ENCODE data around the gene DKK1. TPM values are rescaled to one million over a fixed set of nuclear protein-coding genes. Genes with fewer than 3 reads are reported as not detected.

The DKK1 gene
- total RNA-seq, 4 donors from 2014 or later = 3.5 to 13.3 (median 6.0) TPM

DNA sequence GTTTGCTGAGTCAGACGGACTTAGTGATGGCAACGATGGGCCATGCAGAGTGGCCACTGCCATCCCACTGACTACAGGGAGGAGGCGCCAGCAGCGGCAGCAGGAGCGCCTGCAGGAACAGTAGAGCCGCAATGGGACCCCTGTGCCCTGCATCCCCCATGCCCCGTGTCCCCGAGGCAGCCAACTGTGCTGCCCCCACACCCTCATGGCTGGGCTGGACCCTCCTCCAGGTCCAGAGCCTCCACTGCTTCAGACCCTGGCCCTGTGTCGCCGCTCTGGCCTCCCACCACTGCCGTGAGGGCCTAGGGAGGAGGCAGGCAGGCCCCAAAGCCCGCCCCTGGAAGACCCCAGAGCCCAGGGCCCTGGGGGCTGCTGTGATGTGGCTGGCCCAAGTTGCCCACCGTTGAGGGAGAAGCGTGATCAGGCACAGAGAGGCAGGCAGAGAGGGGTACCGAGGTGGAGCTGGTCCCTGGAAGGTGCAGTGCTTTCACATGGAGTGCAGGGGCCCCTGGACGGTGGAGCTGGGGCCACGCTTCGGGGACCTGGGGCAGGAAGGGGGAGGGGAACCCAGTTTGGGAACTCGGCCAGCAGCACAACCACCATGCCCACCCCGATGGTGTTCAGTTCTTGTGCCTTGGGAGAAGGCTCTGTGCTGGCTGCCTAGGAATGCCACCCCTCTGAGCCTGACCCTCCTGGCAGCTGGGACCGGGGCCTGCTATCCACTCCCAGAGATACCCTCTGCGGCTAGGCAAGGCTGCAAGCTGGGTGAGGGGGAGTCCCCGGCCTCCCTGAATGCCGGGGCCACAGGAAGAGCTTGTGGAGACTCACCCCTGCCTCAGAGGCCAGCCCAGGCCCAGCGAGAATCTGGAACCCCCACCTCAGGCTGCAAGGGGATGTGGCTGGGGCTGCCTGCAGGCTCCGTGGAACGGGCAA, 32.6 kb downstream of the DKK1 start:
- DNase-seq (ENCODE audit: low spot score) (no peak), ATAC-seq (ENCODE audit: low FRiP score) (no peak)
- TF ChIP-seq, protein P1, sequence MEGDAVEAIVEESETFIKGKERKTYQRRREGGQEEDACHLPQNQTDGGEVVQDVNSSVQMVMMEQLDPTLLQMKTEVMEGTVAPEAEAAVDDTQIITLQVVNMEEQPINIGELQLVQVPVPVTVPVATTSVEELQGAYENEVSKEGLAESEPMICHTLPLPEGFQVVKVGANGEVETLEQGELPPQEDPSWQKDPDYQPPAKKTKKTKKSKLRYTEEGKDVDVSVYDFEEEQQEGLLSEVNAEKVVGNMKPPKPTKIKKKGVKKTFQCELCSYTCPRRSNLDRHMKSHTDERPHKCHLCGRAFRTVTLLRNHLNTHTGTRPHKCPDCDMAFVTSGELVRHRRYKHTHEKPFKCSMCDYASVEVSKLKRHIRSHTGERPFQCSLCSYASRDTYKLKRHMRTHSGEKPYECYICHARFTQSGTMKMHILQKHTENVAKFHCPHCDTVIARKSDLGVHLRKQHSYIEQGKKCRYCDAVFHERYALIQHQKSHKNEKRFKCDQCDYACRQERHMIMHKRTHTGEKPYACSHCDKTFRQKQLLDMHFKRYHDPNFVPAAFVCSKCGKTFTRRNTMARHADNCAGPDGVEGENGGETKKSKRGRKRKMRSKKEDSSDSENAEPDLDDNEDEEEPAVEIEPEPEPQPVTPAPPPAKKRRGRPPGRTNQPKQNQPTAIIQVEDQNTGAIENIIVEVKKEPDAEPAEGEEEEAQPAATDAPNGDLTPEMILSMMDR (IDR thresholded peaks at IDR 0.05) = no peak

DNA sequence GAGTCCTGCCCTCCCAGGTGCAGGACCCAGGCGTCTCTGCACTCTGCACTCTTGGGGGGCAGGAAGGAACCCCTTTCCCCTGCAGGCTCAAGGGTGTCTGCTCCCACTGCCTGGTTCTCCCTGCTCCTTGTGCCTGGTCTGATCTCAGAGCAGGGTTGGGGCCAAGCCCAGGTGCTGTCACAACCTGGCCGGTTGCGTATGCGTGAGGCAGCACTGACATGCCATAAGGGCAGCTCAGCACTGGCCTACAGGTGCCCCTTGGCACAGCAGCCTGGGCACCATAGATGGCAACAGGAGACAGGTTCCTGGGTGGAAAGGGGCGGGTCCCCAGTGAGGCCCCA, 33.2 kb downstream of the DKK1 start:
- ATAC-seq (ENCODE audit: low FRiP score) (no peak), DNase-seq (ENCODE audit: low spot score) (no peak)
- TF ChIP-seq, protein P1 (IDR thresholded peaks at IDR 0.05) = no peak

DNA sequence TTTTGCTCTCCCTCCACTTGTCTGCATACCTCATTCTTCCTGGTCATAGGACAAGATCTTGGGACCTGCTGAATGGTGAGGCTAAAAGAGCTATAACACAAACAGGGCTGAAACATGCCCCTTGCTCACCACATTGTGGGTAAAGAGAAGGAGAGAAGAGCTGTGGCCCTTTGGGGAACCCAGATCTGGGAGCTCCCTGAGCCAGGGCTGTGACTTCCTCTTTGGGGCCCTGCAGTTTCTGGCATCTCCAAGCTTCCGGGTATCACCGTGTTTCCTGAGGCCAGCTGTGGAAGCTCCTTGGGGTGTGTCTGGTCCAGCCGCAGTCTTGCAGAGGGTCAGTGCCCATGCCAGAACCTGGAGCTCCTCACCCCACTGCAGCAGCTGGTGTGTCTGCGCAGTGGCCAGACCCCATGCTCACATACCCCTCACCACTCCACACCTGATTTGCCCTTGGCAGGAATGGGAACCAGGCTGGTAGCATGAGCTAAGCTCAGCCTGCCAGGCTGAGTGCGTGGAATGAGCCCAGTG, 34.0 kb downstream of the DKK1 start:
- TF ChIP-seq, protein P1 (IDR thresholded peaks at IDR 0.05) = no peak
- DNase-seq (ENCODE audit: low spot score) (no peak), ATAC-seq (ENCODE audit: low FRiP score) (no peak)

DNA sequence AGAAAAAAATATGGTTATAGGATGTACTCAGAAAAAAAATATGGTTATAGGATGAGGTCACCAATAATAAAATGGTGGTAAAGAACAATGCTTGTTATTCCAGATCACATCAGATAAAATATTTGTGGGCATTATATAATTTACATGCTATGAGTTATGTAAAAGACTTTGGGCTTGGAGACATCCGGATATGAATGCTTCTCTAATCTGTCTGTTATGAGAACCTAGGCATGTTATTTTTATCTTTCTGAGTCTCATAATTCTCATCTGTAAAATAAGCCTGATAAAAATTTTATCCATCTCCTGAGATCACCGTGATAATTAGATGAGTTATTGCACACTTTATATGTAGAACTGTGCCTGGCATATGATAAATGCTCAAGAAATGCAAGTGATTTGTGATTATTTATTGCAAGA, 37.8 kb downstream of the DKK1 start:
- TF ChIP-seq, protein P1 (IDR thresholded peaks at IDR 0.05) = no peak
- no peak for ATAC-seq (ENCODE audit: low FRiP score)
- DNase-seq (ENCODE audit: low spot score) = no peak

DNA sequence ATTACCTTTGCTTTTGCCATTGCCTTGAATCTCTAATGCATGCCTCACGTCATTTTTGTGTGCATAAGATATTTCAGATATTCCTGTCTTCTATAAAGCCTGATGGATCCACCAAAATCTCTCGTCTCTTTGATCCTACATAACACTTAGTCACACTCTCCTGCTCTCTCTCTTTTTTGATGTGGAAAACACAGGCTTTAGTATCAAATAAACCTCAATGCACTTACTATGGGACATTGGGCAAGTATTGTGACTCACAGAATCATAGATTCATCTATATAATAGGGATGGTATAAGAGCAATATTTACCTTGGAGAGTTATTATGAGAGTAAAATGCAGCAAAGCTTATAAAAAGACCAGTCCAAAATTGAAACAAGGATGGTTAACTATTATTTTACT, 39.1 kb downstream of the DKK1 start:
- no peak for ATAC-seq (ENCODE audit: low FRiP score)
- no peak for DNase-seq (ENCODE audit: low spot score)

DNA sequence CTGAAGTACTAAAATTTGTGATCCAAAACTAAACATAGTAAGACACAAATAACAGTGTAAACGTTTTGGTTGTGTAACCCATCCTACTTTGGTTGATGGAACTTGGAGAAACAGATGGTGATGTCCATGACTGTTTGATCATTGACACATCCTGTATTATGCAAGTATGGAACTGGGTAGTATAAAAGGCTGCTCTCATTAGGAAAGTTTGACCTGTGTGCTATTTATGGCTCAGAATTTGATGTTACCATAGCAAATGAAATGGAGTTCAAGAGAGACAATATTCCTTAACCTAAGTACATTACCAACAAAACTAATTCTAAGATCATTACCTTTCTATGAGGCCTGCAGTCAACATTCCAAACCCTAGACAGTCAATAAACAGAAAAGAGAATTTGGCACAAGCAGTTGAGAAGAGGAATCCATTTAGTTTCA, 39.9 kb downstream of the DKK1 start:
- TF ChIP-seq, protein P1 (IDR thresholded peaks at IDR 0.05) = no peak
- no peak for ATAC-seq (ENCODE audit: low FRiP score)
- no peak for DNase-seq (ENCODE audit: low spot score)

More for the DNA sequence above, 39.1 kb downstream of the DKK1 start:
- TF ChIP-seq, protein P1 (IDR thresholded peaks at IDR 0.05) = no peak

DNA sequence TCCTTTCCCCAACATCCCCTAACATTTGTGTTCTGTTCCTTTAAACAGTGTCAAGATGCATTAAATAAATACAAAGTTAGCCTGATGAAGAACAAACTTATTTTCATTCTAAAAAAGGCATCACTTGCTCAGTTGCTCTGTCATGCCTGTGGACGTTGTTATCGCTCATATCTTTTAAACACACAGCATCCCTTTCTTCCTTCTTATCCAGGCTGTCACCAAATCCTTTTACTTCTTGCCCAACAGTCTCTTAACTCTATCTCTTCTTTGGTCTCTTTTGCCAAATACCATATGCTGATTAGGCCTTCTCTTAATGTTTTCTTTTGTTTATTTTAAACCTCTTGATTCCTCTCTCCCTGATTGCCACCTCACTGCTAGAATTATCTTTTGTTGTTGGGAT, 43.9 kb downstream of the DKK1 start:
- TF ChIP-seq, protein P1 (IDR thresholded peaks at IDR 0.05) = no peak
- ATAC-seq (ENCODE audit: low FRiP score) (no peak), DNase-seq (ENCODE audit: low spot score) (no peak)
